GM13977 (cell line): ENCODE results near the gene RPRD2.
"Not testable (repeated sequence)": the region's sequence is repeated elsewhere in the genome, so short reads cannot be mapped to it uniquely, and the experiment has no call there.

Source experiments
- DNase-seq: peaks from one replicate; pipeline ENCODE4 v3.0.0; 2012; ENCODE audit warnings: low spot score
- in situ Hi-C: fragments of 300-500 bp; cut with MboI; formaldehyde crosslinking; loops from one replicate; pipeline ENCODE4 v1.12.0; 2022; ENCODE audit warnings: low sequenced_read_pairs, low pct_unique_long_range_greater_than_20kb, mixed read lengths, inconsistent platforms; ENCODE audit not compliant: unreplicated experiment
- TF ChIP-seq, protein P1 (sequence below): IDR thresholded peaks from 2 replicates; pipeline ENCODE4 v1.5.1; 2012; ENCODE audit warnings: mild to moderate bottlenecking, control low read depth; ENCODE audit not compliant: insufficient read depth; ENCODE audit errors: extremely low read depth, missing control alignments

Gene RPRD2

DNA sequence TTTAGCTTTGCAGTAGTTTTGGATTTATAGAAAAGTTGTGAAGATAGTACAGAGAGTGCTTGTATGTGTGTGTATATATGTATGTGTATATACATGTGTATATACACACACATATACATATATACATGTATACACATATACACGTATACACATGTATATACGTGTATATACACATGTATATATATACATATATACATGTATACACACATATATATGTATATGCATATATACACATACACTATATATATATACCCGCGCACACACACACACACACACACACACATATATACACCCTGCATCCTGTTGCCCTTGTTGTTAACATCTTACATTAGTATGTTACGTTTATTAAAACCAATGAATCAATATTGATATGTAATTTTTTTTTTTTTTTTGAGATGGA, 24.3 kb downstream of the RPRD2 start:
- in situ Hi-C loops, result no loop called here
- no peak for DNase-seq
- TF ChIP-seq, protein P1, sequence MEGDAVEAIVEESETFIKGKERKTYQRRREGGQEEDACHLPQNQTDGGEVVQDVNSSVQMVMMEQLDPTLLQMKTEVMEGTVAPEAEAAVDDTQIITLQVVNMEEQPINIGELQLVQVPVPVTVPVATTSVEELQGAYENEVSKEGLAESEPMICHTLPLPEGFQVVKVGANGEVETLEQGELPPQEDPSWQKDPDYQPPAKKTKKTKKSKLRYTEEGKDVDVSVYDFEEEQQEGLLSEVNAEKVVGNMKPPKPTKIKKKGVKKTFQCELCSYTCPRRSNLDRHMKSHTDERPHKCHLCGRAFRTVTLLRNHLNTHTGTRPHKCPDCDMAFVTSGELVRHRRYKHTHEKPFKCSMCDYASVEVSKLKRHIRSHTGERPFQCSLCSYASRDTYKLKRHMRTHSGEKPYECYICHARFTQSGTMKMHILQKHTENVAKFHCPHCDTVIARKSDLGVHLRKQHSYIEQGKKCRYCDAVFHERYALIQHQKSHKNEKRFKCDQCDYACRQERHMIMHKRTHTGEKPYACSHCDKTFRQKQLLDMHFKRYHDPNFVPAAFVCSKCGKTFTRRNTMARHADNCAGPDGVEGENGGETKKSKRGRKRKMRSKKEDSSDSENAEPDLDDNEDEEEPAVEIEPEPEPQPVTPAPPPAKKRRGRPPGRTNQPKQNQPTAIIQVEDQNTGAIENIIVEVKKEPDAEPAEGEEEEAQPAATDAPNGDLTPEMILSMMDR, result no peak

DNA sequence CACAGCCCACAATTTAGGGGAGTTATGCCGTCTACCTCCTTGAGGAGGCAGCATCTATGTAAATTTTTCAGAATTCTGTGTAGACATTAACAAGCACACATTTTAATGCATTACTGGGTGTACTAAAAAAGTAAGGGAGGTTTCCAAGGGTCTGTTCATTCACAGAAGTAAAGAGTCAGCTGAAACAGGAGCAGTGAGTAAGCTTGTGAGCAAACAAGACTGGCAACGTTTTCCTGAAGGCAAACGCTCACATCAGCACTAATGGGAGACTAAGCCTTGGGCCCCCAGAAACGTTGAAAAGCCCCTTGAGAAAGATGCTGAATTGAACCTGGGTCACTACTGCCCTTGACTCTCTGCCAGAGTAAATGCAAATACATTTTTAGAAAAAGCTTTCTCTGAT, 25.7 kb downstream of the RPRD2 start:
- no peak for DNase-seq
- in situ Hi-C loops, result no loop called here

DNA sequence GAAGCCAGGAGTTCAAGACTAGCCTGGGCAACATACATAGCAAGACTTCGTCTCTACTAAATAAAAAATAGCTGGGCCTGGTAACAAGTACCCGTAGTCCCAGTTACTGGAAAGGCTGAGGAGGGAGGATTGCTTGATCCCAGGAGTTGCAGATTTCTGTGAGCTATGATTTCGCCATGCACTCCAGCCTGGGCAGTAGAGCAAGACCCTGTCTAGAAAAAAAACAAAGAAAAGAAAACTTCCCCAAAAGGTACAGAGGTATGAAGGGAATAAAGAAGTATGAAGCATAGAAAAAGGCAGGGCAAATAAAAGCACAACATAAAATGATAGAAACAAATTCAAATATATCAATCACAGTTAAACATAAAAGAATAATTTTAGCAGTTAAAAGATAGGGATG, 28.7 kb downstream of the RPRD2 start:
- TF ChIP-seq, protein P1, result no peak
- DNase-seq, result no peak
- in situ Hi-C loops, result no loop called here

More for the DNA sequence above, 25.7 kb downstream of the RPRD2 start:
- TF ChIP-seq, protein P1, result peak; percentile 2

DNA sequence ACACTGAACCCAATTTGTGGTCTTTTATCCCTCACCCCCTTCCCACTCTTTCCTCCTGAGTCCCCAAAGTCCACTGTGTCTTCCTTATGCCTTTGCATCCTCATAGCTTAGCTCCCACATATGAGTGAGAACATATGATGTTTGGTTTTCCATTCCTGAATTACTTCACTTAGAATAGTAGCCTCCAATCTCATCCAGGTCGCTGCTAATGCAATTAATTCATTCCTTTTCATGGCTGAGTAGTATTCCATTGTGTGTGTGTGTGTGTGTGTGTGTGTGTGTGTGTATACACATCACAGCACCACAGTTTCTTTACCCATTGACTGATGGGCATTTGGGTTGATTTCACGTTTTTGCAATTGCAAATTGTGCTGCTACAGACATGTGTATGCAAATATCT, 31.2 kb downstream of the RPRD2 start:
- DNase-seq, in situ Hi-C loops: not testable (repeated sequence)

DNA sequence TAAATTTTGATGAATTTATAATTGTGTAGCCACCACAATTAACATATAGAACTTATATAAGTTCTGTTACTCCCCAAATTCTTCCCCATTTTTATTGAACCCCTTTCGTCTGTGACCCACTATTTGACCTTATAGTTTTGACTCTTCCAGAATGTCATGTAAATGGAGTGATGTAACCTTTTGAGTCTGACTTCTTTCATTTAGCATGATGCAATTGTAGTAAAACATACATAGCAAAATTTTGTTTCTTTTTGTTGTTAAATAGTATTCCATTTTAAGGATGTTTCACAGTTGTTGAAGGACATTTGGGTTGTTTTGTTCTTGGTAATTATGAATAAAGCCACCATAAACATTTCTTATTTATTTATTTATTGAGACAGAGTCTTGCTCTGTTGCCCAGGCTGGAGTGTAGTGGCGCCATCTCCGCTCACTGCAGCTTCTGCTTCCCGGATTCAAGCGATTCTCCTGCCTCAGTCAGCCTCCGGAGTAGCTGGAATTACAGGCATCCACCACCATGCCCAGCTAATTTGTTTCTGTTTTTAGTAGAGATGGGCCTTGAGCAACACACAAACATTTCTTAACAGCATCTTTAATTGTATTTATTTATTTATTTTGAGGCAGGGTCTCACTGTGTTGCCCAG, 33.6 kb downstream of the RPRD2 start:
- no peak for DNase-seq
- TF ChIP-seq, protein P1, result no peak
- in situ Hi-C loops, result no loop called here

DNA sequence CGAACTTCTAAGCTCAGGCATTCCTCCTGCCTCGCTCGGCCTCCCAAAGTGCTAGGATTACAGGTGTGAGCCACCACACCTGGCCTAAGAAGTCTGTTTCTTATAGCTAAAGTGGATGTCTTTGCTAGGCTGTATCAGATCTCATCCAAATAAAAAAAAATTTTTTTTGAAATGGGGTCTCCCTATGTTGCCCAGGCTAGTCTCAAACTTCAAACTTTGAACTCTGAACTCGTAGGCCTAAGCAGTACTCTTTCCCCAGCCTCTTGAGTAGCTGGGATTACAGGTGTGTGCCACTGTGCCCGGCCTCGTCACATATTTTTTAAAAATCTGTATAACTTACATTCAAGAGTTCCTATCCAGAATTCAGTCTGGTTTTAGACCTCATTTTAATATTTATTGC, 40.5 kb downstream of the RPRD2 start:
- in situ Hi-C loops, result no loop called here
- TF ChIP-seq, protein P1, result no peak
- no peak for DNase-seq

DNA sequence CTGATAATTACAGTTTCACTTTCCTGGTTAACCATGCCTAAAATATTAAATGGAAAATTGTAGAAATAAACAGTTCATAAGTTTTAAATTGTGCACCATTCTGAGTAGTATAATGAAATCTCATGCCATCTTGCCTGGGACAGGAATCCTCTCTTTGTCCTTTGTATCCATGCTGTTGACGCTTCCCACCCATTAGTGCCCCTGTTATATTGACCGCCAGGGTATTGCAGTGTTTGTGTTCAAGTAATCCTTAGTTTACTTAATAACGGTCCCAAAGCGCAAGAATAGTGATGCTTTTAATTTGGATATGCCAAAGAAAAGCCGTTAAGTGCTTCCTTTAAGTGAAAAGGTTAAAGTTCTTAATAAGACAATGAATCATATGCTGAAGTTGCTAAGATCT, 41.7 kb downstream of the RPRD2 start:
- TF ChIP-seq, protein P1, result no peak
- in situ Hi-C loops, result no loop called here

More for the DNA sequence above, 41.7 kb downstream of the RPRD2 start:
- no peak for DNase-seq
